Cardiac fibroblast (primary cell): ENCODE data around the gene SNRNP25.

ENCODE experiments used
- DNase-seq, 2 donors: peaks; one replicate each; pipeline versions ENCODE4 v3.0.0 to v3.0.0-alpha.2; 2010; ENCODE audit warnings: low read depth in 2 of 2
- H3K4me3 ChIP-seq, 2 donors: replicated peaks in 1 of 2; 1 replicate in 1 of 2; 2 replicates in 1 of 2; pipeline ENCODE4 v1.5.1; 2011; ENCODE audit warnings: low read depth in 2 of 2, low read length in 2 of 2, mild to moderate bottlenecking in 2 of 2, moderate library complexity in 1 of 2
- CTCF ChIP-seq: IDR thresholded peaks from one replicate; pipeline ENCODE4 v1.5.1; 2011; ENCODE audit warnings: low read depth, mild to moderate bottlenecking, low read length, inconsistent platforms

SNRNP25 gene

GRCh38 chr16:102060-102855 lies 48.6 kb downstream of the SNRNP25 start:
- H3K4me3 ChIP-seq = no peak overlapping the region
- TF ChIP-seq CTCF = no peak
- peak; percentile 77 to 90 for DNase-seq

DNA sequence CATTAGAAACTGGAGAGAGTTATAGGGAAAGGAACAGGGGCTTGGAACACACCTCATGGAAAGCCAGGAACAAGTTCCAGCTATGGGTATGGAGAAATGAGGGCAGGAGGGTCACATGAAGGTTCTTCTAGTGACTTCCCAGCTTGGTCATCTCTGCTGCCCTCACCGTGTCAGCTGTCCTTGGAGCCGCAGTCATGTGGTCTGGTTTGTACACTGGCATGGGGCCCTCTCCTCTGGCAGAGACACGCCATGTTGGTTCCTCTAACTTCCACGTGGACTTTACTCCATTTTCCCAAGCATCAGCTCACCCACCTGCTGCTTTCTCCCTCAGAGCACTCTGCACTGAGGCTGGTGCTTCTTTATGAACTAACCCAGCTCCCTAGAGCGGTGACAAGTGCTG lies 50.7 kb downstream of the SNRNP25 start:
- DNase-seq = no peak
- no peak for TF ChIP-seq CTCF
- H3K4me3 ChIP-seq = no peak overlapping the region

DNA sequence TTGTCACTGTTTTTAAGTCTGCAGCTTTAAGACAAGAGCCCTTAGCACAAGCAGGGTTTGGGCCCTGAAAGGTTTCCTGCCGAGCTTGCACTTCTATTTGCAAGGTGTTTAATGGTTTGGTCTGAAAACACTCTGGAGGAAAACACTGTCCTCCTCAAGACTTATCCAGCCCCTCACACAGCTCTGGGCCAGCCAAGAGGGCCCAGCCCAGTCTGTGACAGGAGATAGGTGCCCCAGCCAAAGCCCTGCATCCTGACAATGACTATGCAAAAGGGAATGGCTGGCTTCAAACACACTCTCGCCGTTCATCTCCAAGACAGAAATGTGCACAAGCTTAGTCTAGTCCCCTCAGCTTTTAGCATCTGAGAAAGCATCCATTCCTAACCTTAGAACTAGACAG lies 51.3 kb downstream of the SNRNP25 start:
- DNase-seq = no peak
- no peak for TF ChIP-seq CTCF
- H3K4me3 ChIP-seq = no peak overlapping the region

DNA sequence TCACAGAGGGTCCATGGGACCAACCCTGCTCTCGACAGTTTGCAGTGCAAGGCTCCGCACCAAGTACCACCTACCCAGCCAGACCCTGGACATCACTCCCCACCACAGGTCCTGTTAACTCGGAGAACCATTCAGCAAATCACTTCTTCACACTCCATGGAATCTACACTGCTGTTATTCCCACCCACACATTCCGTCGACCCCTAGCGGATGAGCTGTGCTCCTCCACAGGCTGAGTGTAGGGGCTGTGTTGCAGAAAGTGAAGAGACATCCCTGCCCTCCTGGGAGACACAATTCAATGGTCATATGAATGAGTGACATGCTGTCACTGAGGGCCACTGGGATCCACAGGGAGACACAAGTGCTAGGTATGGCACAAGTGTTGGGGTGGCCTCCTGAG lies 51.9 kb downstream of the SNRNP25 start:
- H3K4me3 ChIP-seq = no peak overlapping the region
- TF ChIP-seq CTCF = no peak
- DNase-seq = no peak

- DNase-seq = peak; percentile 91 to 92
- TF ChIP-seq CTCF = peak; percentile 84
- no peak overlapping the region for H3K4me3 ChIP-seq
Observed at GRCh38 chr16:106623-107324, 53.1 kb downstream of the SNRNP25 start.
